Aorta (tissue), 5 donors: ENCODE measurements around the gene FBXO10. TPM values are rescaled to one million over a fixed set of nuclear protein-coding genes. Genes with fewer than 3 reads are reported as not detected.
"Not testable (repeated sequence)": the region's sequence is repeated elsewhere in the genome, so short reads cannot be mapped to it uniquely, and the experiment has no call there.

Experiments used
- ATAC-seq: fragments of 200-7000 bp; cut with Tn5 transposase; one replicate; pipeline ENCODE4 v1.9.1; 2022; ENCODE audit warnings: moderate library complexity; ENCODE audit not compliant: low FRiP score
- DNase-seq, 2 donors: peaks; one replicate each; pipeline ENCODE4 v3.0.0-alpha.2; 2020
- H3K27ac ChIP-seq, 2 donors: one replicate each; pipeline ENCODE4 v1.5.1; 2013; ENCODE audit warnings: low read length in 2 of 2, mild to moderate bottlenecking in 2 of 2, moderate library complexity in 2 of 2, control low read depth in 1 of 2, inconsistent platforms in 1 of 2, low read depth in 1 of 2
- H3K27me3 ChIP-seq, 2 donors: one replicate each; pipeline ENCODE4 v1.6.1; 2013; ENCODE audit warnings: control low read depth in 1 of 2, low read length in 1 of 2, mild to moderate bottlenecking in 1 of 2, moderate library complexity in 1 of 2; ENCODE audit not compliant: insufficient read depth in 2 of 2, control insufficient read depth in 1 of 2
- H3K36me3 ChIP-seq, 2 donors: one replicate each; pipeline ENCODE4 v1.6.1; 2013; ENCODE audit warnings: control low read depth in 1 of 2, low read length in 1 of 2, mild to moderate bottlenecking in 1 of 2; ENCODE audit not compliant: insufficient read depth in 2 of 2, control insufficient read depth in 1 of 2
- H3K4me1 ChIP-seq, 2 donors: one replicate each; pipeline ENCODE4 v1.6.1; 2013; ENCODE audit warnings: low read length in 2 of 2, control low read depth in 1 of 2, mild to moderate bottlenecking in 1 of 2, moderate library complexity in 1 of 2; ENCODE audit not compliant: insufficient read depth in 2 of 2, control insufficient read depth in 1 of 2
- H3K4me3 ChIP-seq, 2 donors: one replicate each; pipeline ENCODE4 v1.5.1; 2013; ENCODE audit warnings: low read length in 2 of 2, control low read depth in 1 of 2, mild to moderate bottlenecking in 1 of 2
- H3K9me3 ChIP-seq: one replicate; pipeline ENCODE4 v1.6.1; 2013; ENCODE audit warnings: mild to moderate bottlenecking, low read length; ENCODE audit not compliant: control insufficient read depth
- WGBS, 2 donors: extraction: QIAGEN DNeasy Blood & Tissue Kit; methylation state at CpG; one replicate each; pipeline ENCODE4 v1.1.7; 2013; 5-methylcytosine and 5-hydroxymethylcytosine counted together
- intact Hi-C, 2 donors: fragments of 100-400 bp; cut with DNase I; formaldehyde crosslinking; loops; one replicate each; pipeline versions ENCODE4 v1.14.2 to v1.15.0; 2022
- polyA plus RNA-seq, 2 donors: library from polyadenylated mRNA; stranded (reverse); fragments of 200-250 nt; gene quantifications; one replicate each; pipeline ENCODE4 v1.2.3, GENCODE V29; 2013
- total RNA-seq, 2 donors: library from RNA; stranded (reverse); fragmentation: NEBNext Ultra II Directional; extraction: Animal tissue kit (Norgen Biotek cat#: 25700); gene quantifications; one replicate each; pipeline ENCODE4 v1.2.1, GENCODE V29; 2021
- donor health status: healthy with polysubstance abuse.
- donor health status: Bipolar disorder and iron deficiency.
- donor health status: DM: no; HTN: no; CAD: no.
- donor health status: DM: no; HTN: no; CAD: no.
- donor health status: DM: yes; HTN: yes; CAD: no.

The FBXO10 gene
- total and polyA plus RNA-seq, 4 donors: 0.38 to 7.8 (median 6.8) TPM

- no peak overlapping the region for H3K4me3 ChIP-seq
- H3K27ac ChIP-seq: no peak overlapping the region
- intact Hi-C loops: no loop called here
- no peak for ATAC-seq
- peak in 1 of 2 donors; percentile 27 for DNase-seq
- 61 to 76% methylated on average over 3 of the region's 3 CpGs for WGBS, 2 donors
- peaks cover 1 to 4% of the 10 kb centered on the region in 2 donors for H3K36me3 ChIP-seq
- no peaks in the 10 kb centered on the region for H3K9me3 ChIP-seq
- H3K27me3 ChIP-seq: no peaks in the 10 kb centered on the region
- H3K4me1 ChIP-seq: no peaks in the 10 kb centered on the region
Measured at GRCh38 chr9:37520641-37521040, 55.5 kb downstream of the FBXO10 start.

GRCh38 chr9:37517923-37518322 is 58.3 kb downstream of the FBXO10 start:
- H3K27me3 ChIP-seq: no peaks in the 10 kb centered on the region
- H3K4me1 ChIP-seq: no peaks in the 10 kb centered on the region
- no peaks in the 10 kb centered on the region for H3K9me3 ChIP-seq
- peaks cover 1 to 2% of the 10 kb centered on the region in 2 donors for H3K36me3 ChIP-seq
- DNase-seq (peak in 1 of 2 donors; percentile 35), ATAC-seq (no peak)
- WGBS, 2 donors: 86 to 91% methylated on average over 13 of the region's 13 CpGs
- no peak overlapping the region for H3K4me3 ChIP-seq
- intact Hi-C loops: no loop called here
- no peak overlapping the region for H3K27ac ChIP-seq

- no peaks in the 10 kb centered on the region for H3K9me3 ChIP-seq
- intact Hi-C loops: no loop called here
- no peak overlapping the region for H3K27ac ChIP-seq
- H3K4me3 ChIP-seq: no peak overlapping the region
- peak in 1 of 2 donors; percentile 45 for DNase-seq
- 91 to 92% methylated on average over 14 of the region's 14 CpGs for WGBS, 2 donors
- H3K36me3 ChIP-seq: peaks cover 1 to 2% of the 10 kb centered on the region in 2 donors
- no peaks in the 10 kb centered on the region for H3K27me3 ChIP-seq
- no peaks in the 10 kb centered on the region for H3K4me1 ChIP-seq
- no peak for ATAC-seq
Measured at GRCh38 chr9:37515620-37516258, 60.4 kb downstream of the FBXO10 start.

- Histone ChIP-seq H3K9me3 (no peaks in the 10 kb centered on the region), H3K27me3 (no peaks in the 10 kb centered on the region), H3K4me3 (no peak overlapping the region), H3K27ac (no peak overlapping the region), H3K4me1 (no peaks in the 10 kb centered on the region), H3K36me3 (peaks cover 1 to 2% of the 10 kb centered on the region in 2 donors)
- 93 to 94% methylated on average over 7 of the region's 7 CpGs for WGBS, 2 donors
- no peak for ATAC-seq
- intact Hi-C loops: no loop called here
- DNase-seq: peak in 1 of 2 donors; percentile 10
Measured at GRCh38 chr9:37514999-37515398, 61.2 kb downstream of the FBXO10 start.

- H3K36me3 ChIP-seq, H3K4me3 ChIP-seq, H3K27me3 ChIP-seq, H3K9me3 ChIP-seq, ATAC-seq, intact Hi-C loops, H3K4me1 ChIP-seq, H3K27ac ChIP-seq: not testable (repeated sequence)
- 97% methylated on average over 10 of the region's 10 CpGs for WGBS, 2 donors
- peak in 1 of 2 donors; percentile 64 for DNase-seq
Measured at GRCh38 chr9:37514415-37514814, 61.8 kb downstream of the FBXO10 start.

DNA sequence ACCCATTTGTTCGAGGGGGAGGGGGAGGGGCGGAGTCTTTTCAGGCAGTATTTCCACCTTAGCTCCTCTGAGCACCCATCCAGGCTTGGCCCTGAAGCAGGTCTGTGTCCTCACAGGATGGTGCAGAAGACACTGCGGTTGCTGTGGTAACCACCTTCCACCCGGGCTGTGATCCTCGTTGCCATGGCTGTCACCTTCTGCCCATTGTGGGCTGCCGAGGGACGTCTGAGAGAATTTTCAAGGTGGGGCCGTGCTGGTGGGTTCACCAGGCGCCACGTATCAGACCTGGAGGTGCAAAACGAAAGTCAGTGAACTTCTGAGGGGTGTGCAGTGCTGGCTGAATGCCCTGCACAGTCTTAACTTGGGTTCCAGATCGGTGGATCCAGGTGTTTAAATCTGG is 63.7 kb downstream of the FBXO10 start:
- no peaks in the 10 kb centered on the region for H3K4me1 ChIP-seq
- H3K9me3 ChIP-seq: no peaks in the 10 kb centered on the region
- 75 to 78% methylated on average over 12 of the region's 12 CpGs for WGBS, 2 donors
- no peaks in the 10 kb centered on the region for H3K27me3 ChIP-seq
- ATAC-seq (no peak), DNase-seq (peak in 1 of 2 donors; percentile 73)
- no peaks in the 10 kb centered on the region for H3K36me3 ChIP-seq
- H3K4me3 ChIP-seq: no peak overlapping the region
- intact Hi-C loops: no loop called here
- no peak overlapping the region for H3K27ac ChIP-seq

GRCh38 chr9:37511016-37512010 is 64.9 kb downstream of the FBXO10 start:
- Histone ChIP-seq H3K4me3 (no peak overlapping the region), H3K27me3 (no peaks in the 10 kb centered on the region), H3K27ac (no peak overlapping the region), H3K4me1 (no peaks in the 10 kb centered on the region), H3K9me3 (no peaks in the 10 kb centered on the region), H3K36me3 (no peaks in the 10 kb centered on the region)
- 81% methylated on average over 15 of the region's 15 CpGs for WGBS, 2 donors
- peak in 1 of 2 donors; percentile 70 for DNase-seq
- intact Hi-C loops: no loop called here
- no peak for ATAC-seq

DNA sequence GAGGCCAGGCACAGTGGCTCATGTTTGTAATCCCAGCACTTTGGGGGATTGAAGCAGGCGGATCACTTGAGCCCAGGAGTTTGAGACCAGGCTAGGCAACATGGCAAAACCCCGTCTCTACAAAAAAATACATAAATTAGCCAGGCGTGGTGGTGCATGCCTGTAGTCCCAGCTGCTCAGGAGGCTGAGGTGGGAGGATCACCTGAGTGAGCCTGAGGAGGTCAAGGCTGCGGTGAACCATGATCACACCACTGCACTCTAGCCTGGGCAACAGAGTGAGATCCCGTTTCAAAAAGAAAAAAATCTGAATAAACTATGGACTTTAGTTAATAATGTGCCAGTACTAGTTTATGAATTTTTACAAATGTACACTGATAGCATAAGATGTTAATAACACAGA is 66.1 kb downstream of the FBXO10 start:
- 87 to 92% methylated on average over 5 of the region's 5 CpGs for WGBS, 2 donors
- DNase-seq: peak in 1 of 2 donors; percentile 26
- H3K4me3 ChIP-seq, ATAC-seq, H3K27ac ChIP-seq, H3K9me3 ChIP-seq, H3K27me3 ChIP-seq, intact Hi-C loops, H3K4me1 ChIP-seq, H3K36me3 ChIP-seq: not testable (repeated sequence)
